Right lobe of liver (tissue), 4 donors: ENCODE results near the gene SMIM5.

Experiments used
- POLR2A ChIP-seq: fragments of 450-650 bp; IDR thresholded peaks from one replicate; pipeline ENCODE4 v1.6.1; 2017; ENCODE audit warnings: antibody characterized with exemption, mild to moderate bottlenecking
- TF ChIP-seq, protein P1 (sequence below), 4 donors: fragments of 200-600 bp in 3 of 4; fragments of 450-650 bp in 1 of 4; IDR thresholded peaks; one replicate each; pipeline versions ENCODE4 v1.5.1 to v1.8.0; 2016 to 2022; ENCODE audit warnings: antibody characterized with exemption in 4 of 4, mild to moderate bottlenecking in 2 of 4
- donor health status: DM: no; HTN: no; CAD: no.
- donor health status: DM: no; HTN: no; CAD: no.
- donor health status: DM: no; HTN: yes; CAD: no.

DNA sequence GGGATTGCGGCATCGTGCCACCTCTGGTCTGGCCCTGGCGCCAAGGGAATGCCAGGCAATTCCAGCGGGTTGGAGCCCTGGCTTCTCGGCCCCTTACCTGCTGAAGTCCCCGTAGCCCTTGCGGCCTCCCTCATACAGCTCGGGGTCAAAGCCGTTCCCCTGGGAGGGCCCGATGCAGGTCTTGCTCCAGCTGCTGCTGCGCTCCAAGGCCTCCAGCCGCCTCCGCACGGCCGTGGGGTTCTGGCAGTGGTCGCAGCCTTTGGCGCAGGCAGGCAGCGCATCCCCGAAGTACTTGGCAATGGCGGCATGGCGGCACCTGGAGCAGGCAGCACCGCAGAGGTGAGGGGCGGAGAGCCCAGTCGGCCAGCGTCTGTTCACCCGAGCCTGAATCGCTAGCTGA is 1.9 kb upstream of the SMIM5 start:
- no peak for TF ChIP-seq POLR2A
- TF ChIP-seq, protein P1, sequence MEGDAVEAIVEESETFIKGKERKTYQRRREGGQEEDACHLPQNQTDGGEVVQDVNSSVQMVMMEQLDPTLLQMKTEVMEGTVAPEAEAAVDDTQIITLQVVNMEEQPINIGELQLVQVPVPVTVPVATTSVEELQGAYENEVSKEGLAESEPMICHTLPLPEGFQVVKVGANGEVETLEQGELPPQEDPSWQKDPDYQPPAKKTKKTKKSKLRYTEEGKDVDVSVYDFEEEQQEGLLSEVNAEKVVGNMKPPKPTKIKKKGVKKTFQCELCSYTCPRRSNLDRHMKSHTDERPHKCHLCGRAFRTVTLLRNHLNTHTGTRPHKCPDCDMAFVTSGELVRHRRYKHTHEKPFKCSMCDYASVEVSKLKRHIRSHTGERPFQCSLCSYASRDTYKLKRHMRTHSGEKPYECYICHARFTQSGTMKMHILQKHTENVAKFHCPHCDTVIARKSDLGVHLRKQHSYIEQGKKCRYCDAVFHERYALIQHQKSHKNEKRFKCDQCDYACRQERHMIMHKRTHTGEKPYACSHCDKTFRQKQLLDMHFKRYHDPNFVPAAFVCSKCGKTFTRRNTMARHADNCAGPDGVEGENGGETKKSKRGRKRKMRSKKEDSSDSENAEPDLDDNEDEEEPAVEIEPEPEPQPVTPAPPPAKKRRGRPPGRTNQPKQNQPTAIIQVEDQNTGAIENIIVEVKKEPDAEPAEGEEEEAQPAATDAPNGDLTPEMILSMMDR (IDR thresholded peaks at IDR 0.05), result no peak
